HG02678 (cell line): ENCODE data around the gene MRPS18A.
"Not testable (repeated sequence)": the region's sequence is repeated elsewhere in the genome, so short reads cannot be mapped to it uniquely, and the experiment has no call there.

ENCODE experiments used
- ATAC-seq: cut with Tn5 transposase; IDR thresholded peaks from one replicate; pipeline ENCODE4 v1.9.1; 2021; ENCODE audit warnings: mild to moderate bottlenecking, moderate library complexity; ENCODE audit not compliant: unreplicated experiment

Gene MRPS18A

DNA sequence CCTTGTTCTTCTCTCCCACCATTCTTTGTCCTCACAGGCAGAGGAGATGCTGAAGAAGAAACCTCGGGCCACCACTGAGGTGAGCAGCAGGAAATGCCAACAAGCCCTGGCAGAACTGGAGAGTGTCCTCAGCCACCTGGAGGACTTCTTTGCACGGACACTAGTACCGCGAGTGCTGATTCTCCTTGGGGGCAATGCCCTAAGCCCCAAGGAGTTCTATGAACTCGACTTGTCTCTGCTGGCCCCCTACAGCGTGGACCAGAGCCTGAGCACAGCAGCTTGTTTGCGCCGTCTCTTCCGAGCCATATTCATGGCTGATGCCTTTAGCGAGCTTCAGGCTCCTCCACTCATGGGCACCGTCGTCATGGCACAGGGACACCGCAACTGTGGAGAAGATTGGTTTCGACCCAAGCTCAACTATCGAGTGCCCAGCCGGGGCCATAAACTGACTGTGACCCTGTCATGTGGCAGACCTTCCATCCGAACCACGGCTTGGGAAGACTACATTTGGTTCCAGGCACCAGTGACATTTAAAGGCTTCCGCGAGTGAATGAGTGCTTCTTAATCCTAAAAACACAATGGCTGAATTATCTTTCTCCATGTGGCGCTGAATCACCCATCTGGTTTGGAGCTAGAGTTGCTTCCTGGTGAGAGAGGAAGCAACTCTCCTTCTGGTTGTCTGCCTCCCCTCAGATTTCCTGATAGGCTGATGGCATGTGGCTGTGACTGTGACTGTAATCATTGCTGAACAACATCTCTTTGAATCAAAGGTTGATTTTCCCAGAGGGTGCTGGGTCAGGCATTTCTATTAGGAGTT lies 47.4 kb downstream of the MRPS18A start:
- ATAC-seq, result no peak

DNA sequence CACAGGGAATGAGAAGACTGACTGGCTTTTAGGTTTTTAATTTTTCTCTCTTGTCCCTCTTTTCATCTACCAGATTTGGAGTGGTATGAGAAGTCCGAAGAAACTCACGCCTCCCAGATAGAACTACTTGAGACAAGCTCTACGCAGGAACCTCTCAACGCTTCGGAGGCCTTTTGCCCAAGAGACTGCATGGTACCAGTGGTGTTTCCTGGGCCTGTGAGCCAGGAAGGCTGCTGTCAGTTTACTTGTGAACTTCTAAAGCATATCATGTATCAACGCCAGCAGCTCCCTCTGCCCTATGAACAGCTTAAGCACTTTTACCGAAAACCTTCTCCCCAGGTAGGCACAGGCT lies 51.3 kb downstream of the MRPS18A start:
- ATAC-seq, result no peak

DNA sequence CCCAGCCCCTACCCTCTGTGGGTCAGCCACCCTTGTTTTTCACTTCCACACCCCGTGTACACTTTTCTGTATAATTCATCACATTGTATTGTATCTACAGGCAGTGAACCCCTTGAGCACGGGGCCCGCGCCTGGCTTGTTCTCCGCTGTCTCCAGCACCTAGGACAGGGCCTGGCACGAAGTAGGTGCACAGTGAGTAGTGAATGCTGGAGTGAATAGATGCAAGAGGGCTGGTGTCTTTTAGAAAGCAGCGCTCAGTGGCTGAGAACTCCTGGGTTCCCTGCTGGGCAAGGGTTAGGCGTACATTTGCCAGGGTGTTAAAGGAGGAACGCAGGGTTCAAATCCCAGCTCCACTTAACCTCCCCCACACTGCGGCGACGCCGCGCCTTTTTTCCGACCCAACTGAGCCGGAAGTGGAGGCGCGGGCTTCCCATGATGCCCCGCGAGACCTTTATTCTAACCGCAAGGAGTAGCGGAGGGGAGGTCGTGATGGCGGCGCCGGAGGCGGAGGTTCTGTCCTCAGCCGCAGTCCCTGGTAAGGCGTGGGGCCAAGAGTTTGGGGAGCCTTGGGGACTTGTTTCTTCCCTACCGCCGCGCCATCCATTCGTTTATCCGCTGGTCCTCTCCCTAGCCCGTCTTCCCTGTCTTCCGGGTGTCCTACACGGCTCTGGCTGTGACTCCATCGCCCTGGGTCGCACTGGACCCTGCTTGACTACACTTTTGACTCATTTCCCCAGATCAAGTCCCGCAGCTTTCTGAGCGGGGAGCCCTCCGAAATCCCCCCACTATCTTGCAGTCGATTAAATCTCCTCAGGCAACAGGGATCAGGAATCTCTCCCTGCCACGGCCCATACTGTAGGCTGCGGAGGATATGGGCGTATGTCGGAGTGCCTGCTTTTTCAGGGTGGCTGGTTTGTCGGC lies 51.9 kb downstream of the MRPS18A start, which contains the start of gene MAD2L1BP:
TSS of gene MAD2L1BP (plus strand) at position 454 of the 921 bp plus-strand sequence. CDS start at position 490, 36 bp downstream.
- ATAC-seq, result peak; percentile 85

DNA sequence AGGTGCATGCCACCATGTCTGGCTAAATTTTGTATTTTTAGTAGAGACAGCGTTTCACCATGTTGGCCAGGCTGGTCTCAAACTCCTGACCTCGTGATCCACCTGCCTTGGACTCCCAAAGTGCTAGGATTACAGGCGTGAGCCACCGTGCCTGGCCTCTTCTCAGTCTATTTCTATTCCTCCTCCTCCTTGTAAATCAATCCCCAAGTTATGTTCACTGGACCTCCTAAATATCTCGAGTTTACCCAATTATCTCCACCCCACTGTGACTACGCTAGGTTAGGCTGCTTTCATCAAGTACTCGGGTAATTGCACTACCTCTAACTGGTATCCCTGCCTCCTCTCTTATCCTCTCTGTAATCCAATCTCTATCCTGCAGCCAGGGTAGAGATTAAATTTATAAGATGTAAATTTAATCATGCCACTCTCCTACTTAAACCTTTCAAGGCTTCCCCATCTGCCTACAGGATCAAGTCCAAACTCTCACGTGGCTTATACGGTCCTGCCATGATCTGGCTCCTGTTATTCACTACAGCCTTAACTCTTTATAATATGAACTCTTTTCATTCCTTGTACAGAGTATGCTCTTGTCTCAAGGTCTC lies 52.8 kb downstream of the MRPS18A start:
- ATAC-seq, result no peak

DNA sequence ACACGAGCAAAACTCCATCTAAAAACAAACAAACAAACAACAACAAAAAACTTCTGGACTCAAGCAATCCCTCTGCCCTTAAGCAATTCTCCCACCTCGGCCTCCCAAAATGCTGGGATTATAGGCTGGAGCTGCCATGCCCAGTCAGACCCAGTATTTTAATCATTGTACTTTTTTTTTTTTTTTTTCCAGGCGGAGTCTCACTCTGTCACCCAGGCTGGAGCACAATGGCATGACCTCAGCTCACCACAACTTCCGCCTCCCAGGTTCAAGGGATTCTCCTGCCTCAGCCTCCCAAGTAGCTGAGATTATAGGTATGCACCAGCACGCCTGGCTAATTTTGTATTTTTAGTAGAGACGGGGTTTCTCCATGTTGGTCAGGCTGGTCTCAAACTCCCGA lies 54.6 kb downstream of the MRPS18A start:
- not testable (repeated sequence) for ATAC-seq

DNA sequence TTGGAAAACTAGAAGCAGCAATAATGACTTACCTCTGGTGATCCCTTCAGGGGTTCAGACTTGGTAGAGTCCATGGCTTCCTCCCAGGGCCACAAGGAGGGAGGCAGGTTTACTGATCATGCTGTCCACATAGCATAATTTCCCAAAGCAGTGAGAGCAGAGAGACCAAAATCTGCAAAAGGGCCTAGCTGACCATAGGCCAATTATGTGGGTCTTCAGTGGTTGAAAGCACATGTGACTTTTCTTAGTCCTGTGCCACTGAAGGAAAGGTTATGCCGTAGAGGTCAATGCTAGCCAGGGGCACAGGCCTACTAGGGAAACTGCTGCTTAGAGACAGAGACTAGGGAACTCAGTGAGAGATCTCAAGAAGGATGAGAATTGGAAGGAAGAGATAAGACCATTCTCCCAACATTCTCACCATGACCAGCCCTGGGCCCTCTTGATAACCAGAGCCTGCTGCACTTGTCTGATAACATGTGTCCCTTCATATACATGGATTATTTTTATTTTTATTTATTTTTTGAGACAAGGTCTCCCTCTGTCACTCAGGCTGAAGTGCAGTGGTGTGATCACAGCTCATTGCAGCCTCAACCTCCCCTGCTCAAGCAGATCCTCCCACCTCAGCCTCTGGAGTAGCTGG lies 56.5 kb downstream of the MRPS18A start:
- ATAC-seq, result no peak

DNA sequence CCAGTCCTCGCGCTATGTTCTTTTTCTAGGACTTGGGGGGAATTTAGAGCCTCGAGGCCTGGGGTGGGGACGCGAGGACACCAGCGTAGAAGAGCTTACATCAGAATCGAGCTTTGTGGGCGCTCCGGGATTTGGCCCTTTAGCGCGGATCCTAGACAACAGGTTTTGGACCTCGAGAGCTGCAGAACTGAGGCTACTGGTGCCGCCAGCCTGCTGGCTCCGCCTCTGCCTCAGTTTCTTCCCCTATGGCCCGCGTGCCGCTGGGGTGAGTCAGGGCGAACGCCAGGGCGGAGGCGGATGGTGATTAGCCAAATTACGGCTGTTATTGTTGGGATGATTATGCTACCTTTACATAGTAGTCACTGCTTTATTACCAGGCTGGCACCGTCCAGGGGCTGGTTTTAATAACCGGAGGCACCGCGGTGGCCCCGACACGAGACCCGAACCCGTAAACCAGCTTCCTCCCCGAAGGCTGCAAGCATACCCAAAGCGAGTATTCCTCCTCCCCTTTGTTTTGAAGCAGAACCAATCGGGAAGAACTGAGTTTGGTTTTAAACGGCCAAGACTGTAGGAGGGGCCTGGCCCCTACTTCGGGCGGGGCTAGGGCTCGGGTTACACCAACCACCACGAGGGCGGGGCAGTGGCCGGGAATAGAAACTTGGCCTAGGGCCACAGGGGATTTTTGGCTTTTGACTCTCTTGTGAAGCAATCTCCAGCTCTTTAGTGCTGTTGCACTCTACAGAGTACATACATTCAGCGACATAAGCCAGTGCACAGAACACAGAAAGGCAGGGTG lies 57.9 kb downstream of the MRPS18A start:
- ATAC-seq, result peak; percentile 61

DNA sequence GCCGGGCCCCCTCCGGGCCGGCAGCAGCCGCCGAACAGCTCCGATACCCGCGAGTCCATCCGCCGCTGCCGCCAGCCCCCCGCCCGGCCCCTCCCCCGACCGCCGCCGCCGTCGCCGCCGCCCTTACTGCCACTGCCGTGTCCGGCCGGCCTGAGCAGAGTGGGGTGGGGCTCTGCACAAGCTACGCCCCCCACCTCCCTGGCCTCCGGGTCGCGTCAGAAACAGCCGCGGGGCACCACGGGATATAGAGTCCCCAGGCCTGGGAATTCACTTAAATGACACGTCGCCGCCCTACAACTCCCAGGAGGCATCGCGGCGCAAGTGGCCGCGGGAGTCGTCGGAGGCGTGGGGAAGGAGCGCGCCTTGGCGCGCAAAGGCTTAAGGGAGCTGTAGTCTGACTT lies 58.5 kb downstream of the MRPS18A start, which contains the start of gene GTPBP2:
TSS of gene GTPBP2 (minus strand) at position 161 of the 401 bp plus-strand sequence. CDS start at position 59, 102 bp downstream.
- peak; percentile 85 for ATAC-seq

DNA sequence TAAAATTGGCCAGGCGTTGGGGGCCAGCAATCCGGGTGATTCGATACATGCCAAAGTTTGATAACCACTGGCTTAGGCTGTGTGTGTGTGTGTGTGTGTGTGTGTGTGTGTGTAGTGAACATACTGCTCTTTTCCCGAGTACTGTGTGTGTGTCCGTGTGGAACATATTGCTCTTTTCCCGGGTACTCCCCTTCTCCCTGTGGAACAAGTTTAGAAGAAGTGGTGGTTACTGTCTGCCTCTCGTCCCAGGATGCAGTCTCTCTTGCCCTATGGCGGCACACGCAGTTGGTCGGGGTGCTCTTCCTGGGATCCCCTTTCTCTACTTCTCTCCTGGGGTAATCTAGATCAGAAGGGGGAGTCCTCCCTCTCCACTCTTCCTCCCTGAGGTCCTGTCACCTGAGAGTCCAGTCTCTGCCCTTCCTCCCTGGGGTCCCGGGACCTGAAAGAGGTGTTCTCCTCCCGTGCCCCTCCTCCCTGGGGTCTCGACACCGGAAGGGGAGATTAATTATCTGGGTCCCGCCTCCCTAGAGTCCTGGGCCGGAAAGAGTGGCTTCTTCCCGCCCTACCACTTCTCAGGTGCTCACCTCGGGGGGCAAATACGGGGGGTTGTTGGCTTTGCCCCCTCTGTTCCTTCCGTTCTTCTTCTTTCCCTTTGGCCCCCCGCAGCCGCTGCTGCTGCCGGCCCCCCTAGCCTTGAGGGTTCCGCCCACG lies 59.0 kb downstream of the MRPS18A start:
- ATAC-seq, result peak; percentile 20

DNA sequence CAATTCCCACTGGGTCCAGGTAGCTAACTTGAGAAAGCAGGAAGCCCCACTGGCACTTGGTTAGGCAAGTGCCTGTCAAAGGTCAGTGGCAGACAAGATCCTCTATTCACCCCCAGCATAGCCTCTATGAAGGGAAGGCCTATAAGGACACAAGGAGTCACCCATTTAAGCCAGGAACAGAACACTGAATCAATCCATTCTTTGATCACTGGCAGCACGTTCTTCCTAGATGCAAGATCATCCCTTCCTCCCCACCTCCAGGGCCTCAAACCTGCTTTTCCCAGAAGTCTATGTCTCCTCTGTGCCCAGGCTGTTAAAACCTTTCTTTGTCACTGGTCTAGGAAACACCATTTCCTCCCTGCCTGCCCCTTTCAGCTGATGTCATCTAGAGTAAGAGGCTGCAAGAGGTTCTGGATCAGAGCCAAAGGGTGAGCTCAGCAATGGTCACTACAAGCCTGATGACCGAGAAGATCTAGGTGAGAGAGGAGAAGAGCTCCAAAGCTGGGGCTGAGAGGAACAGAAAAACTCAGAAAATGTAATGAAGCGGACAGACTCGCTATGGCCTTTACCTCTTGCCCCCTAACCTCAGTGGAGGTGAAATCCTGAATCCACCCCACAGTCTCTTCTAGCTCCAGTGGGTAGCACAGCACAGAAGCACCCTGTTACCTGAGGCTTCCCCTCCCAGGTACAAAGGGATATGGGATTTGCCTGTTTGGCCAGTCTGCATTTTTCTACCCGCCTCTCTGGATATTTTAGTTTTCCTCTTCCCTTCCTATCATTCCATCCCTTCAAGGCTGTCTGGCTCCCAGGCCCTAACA lies 60.4 kb downstream of the MRPS18A start:
- no peak for ATAC-seq

DNA sequence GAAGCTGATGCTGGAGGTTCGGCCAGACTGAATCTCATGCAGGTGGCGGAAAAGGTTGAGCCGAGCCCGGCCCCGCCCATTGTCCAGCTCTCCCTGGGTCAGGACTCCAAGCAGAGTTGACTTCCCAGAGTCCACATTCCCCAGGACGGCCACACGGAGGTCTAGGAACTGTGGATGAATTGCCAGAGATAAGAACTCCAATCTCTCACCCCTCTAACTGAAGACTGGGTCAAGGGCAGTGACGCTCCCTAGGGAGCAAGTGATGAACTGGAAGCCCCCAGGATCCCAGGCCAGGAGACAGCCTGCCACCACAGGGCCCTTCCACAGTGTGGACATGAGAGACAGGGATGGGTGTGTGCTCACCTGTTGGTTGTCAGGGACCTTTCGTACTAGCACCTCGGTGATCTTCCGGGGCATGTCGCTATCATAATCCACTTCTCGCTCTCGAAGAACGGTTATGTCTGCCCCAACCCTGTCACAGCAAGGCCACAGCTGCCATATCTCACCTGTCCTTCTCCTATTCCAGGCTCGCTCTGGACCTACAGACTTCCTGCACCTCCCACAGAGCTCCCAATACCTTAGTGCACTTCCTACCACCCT lies 62.1 kb downstream of the MRPS18A start:
- ATAC-seq, result no peak

DNA sequence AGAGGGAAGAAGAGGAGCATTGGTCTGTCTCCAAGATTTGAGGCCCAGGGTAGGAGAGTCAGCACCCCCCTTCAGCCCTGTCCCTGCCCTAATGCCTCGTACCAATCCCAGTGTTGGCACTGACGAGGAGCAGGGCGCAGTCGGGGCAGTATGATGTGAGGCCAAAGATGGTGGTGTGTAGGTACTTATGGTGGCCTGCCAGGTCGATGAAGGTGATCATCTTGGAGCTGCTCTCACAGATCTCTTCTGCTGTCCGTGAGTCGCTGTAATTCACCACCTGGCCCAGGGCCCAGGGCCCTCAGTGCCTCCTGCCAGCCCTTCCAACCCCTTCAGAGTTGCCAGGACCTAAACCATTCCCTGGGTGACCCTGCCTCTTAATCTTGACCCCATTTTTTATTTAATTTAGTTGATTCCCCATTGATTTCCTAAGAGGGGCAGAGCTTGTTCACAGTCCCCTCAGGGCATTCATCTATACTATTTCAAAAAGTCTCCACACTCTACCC lies 62.8 kb downstream of the MRPS18A start:
- no peak for ATAC-seq

DNA sequence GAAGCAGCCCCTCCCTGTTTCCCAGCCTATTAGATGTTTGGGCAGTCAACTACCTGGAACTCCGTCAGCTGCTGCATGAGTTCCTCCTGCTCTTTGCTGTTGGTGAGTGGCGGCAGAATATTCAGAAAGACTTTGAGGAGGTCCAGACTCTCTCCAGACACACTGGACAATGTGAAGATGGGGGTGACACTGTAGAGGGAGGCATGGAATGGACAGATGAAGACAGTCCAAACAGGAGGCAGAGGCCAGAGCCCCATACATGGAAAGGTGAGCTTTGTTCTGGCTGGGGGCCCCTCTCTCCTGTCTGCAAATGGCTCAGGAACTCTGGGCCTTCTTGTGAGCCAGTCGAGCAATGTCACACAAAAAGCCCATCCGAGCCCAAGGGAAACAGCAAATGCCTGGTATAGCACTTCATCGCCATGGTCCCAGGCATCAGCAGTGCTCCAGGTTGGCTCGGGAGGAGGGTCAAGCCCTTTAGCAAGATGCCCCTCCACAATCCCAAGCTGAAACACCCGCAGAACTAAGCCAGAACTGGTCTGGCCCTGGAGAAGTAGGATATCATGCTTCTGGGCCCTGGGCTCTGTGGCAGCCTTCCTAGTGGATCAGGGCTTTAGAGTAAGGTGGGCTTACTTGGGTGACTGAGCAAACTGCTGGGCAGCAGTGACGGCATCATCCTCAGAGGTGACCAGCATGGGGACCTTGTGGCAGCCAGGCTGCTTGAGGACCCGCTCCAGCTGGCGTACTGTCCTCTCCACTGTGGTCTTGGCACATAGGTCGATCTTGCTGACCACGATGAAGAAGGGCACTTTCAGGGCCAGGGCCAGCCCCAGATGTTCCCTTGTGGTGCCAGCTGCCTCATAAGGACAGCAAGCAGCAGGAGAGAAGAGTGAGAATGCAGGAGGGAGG lies 63.5 kb downstream of the MRPS18A start:
- ATAC-seq, result no peak

DNA sequence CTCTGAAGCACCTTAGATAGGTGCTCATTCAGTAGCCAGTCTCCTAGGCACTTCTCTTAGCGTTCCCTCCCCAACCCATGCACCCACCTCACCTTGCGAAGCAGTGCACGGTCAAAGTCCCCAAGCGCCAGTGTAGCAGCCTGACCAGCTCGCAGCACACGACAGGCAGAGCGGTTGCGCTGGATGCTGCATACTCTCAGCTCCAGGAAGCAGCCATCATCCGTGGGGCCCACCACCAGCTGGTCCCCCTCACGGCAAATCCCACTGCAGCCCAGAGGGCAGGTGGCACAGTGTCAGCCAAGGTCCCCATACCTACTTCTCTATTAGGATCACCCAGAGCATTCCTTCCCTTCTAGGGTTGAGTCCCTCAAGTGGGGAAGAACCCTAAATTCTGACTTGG lies 65.0 kb downstream of the MRPS18A start:
- ATAC-seq, result no peak

DNA sequence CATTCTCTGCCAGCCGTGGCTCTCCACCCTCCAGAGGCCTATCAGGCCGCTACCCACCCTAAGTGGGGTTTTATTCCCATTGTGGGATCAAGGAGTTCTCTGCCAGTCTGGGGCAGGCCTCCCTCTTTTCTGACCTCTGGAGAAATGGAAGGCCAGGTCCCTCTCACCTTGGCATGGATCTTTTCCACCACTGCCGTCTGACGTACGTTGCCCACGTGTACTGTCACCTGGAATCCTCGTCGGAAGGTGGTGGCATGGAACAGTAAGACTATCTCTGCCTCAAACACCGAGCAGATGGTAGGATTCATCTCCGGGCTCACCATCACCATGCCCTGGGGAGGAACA lies 65.8 kb downstream of the MRPS18A start:
- no peak for ATAC-seq
